ENCODE data around the gene PCDHGA3.

GRCh38 chr5:141356950-141357349, 13.3 kb downstream of the PCDHGA3 start:
- TF ChIP-seq POLR2AphosphoS5 (IDR thresholded peaks at IDR 0.05) (no peak), POLR2A (IDR thresholded peaks at IDR 0.05) (no peak)
- TF ChIP-seq, protein P1, sequence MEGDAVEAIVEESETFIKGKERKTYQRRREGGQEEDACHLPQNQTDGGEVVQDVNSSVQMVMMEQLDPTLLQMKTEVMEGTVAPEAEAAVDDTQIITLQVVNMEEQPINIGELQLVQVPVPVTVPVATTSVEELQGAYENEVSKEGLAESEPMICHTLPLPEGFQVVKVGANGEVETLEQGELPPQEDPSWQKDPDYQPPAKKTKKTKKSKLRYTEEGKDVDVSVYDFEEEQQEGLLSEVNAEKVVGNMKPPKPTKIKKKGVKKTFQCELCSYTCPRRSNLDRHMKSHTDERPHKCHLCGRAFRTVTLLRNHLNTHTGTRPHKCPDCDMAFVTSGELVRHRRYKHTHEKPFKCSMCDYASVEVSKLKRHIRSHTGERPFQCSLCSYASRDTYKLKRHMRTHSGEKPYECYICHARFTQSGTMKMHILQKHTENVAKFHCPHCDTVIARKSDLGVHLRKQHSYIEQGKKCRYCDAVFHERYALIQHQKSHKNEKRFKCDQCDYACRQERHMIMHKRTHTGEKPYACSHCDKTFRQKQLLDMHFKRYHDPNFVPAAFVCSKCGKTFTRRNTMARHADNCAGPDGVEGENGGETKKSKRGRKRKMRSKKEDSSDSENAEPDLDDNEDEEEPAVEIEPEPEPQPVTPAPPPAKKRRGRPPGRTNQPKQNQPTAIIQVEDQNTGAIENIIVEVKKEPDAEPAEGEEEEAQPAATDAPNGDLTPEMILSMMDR (IDR thresholded peaks at IDR 0.05) = no peak

Measured in prostate gland (tissue), 2 donors.